PFSK-1 (cell line): Measurements from ENCODE around the gene UACA.

Experiments
- FOXP2 ChIP-seq: optimal IDR thresholded peaks from 2 replicates; pipeline ENCODE3; 2011; ENCODE audit warnings: borderline replicate concordance, control low read depth, inconsistent platforms; ENCODE audit not compliant: insufficient read depth; ENCODE audit errors: extremely low read length, extremely low read depth
- POLR2AphosphoS5 ChIP-seq: IDR thresholded peaks from 2 replicates; pipeline ENCODE4 v1.6.1; 2012; ENCODE audit warnings: low read depth, mild to moderate bottlenecking, control low read depth, low read length, moderate library complexity
- REST ChIP-seq, 2 experiments: IDR thresholded peaks; 2 replicates each; pipeline versions ENCODE4 v1.6.1 to v1.8.0; 2011 to 2012; ENCODE audit warnings: low read depth in 2 of 2, low read length in 2 of 2, control low read depth in 1 of 2, inconsistent platforms in 1 of 2, mild to moderate bottlenecking in 1 of 2, moderate library complexity in 1 of 2; ENCODE audit not compliant: insufficient read depth in 1 of 2
- SIN3A ChIP-seq: IDR thresholded peaks from 2 replicates; pipeline ENCODE4 v1.6.1; 2012; ENCODE audit warnings: mild to moderate bottlenecking, low read length, moderate library complexity, borderline replicate concordance; ENCODE audit not compliant: insufficient read depth
- TAF1 ChIP-seq: IDR thresholded peaks from 2 replicates; pipeline ENCODE4 v1.6.1; 2012; ENCODE audit warnings: low read length, control low read depth, borderline replicate concordance; ENCODE audit not compliant: insufficient read depth

The UACA gene

GRCh38 chr15:70629735-70630273 lies 133.6 kb downstream of the UACA start:
- TF ChIP-seq SIN3A: no peak
- no peak for TF ChIP-seq POLR2AphosphoS5
- no peak for TF ChIP-seq FOXP2

- no peak for TF ChIP-seq FOXP2
- TF ChIP-seq POLR2AphosphoS5: no peak
- TF ChIP-seq TAF1: no peak
- TF ChIP-seq SIN3A: no peak
- no peak for TF ChIP-seq REST (IDR thresholded peaks at IDR 0.05; ENCODE audit: insufficient read depth in 1 of 2, low read depth in 2 of 2, low read length in 2 of 2)
Measured at GRCh38 chr15:70628549-70628896, 134.8 kb downstream of the UACA start.

- TF ChIP-seq REST (IDR thresholded peaks at IDR 0.05; ENCODE audit: insufficient read depth in 1 of 2, low read depth in 2 of 2, low read length in 2 of 2) (no peak), SIN3A (no peak), POLR2AphosphoS5 (no peak), TAF1 (no peak), FOXP2 (no peak)
Measured at GRCh38 chr15:70627734-70628548, 135.4 kb downstream of the UACA start.

GRCh38 chr15:70627322-70627721 lies 136.0 kb downstream of the UACA start:
- TF ChIP-seq SIN3A (no peak), POLR2AphosphoS5 (no peak), FOXP2 (no peak), REST (IDR thresholded peaks at IDR 0.05; ENCODE audit: insufficient read depth in 1 of 2, low read depth in 2 of 2, low read length in 2 of 2) (no peak), TAF1 (no peak)

GRCh38 chr15:70625438-70625837 lies 137.9 kb downstream of the UACA start:
- TF ChIP-seq REST (IDR thresholded peaks at IDR 0.05; ENCODE audit: insufficient read depth in 1 of 2, low read depth in 2 of 2, low read length in 2 of 2): no peak
- TF ChIP-seq POLR2AphosphoS5: no peak
- no peak for TF ChIP-seq FOXP2
- TF ChIP-seq SIN3A: no peak
- no peak for TF ChIP-seq TAF1
